GM19193 (cell line): Measurements from ENCODE around the gene GAB4.

Experiments
- POLR2A ChIP-seq: IDR thresholded peaks from 4 replicates; pipeline ENCODE4 v1.6.1; 2011; ENCODE audit not compliant: insufficient read depth, insufficient read length; ENCODE audit errors: extremely low read depth

Gene GAB4

DNA sequence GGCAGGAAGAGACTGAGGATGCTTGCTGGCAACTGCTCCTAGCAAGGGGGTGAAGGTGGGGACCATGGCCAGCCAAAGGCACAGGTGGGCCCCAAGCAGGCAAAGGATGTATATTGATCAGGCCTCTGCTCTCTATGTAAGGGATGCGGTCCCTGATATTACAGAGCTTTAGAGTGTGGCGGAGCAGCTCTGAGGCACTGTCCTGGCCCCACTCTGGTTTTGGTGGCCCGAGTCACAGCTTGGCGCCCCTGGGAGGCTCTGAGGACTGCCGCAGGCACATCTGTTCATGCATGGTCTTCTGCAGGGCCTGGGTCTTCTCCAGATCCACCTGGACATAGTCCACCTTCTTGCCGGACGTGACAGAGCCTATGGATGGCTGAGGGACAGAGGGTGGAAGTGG is 45.5 kb downstream of the GAB4 start:
- TF ChIP-seq POLR2A = no peak

DNA sequence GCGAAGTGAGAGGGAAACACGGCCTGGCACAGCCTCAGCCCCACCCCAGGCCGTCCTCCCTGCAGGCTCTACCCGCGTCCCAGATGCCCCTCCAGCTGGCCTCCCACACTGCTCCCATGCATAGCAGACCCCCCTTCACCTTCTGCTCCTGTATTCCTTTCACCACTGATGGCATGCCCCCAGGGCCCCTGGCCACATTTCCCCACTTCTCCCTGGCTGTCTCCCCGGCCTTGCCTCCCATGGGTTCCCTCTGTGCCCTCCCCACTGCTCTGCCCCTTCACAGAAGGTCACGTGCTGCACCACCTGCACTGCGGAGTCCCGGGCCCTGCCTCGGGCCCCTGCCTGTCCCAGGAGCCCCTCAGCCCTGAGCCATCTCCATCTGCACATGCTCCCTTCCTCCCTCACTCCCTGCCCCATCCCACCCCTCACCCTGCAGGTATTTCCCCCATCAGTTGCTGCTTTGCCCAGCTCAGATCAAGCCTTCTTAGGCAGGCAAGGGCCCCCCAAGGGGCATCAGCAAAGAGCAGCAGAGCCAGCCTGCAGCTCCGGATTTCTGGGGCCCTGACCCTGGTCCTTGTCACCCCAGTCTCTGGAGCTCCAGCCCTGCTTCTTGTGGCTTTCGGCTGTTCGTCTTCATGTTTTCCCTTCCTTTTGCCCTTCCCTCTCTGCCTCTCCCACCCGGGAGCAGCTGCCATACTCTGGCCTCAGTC is 46.4 kb downstream of the GAB4 start:
- TF ChIP-seq POLR2A = no peak

DNA sequence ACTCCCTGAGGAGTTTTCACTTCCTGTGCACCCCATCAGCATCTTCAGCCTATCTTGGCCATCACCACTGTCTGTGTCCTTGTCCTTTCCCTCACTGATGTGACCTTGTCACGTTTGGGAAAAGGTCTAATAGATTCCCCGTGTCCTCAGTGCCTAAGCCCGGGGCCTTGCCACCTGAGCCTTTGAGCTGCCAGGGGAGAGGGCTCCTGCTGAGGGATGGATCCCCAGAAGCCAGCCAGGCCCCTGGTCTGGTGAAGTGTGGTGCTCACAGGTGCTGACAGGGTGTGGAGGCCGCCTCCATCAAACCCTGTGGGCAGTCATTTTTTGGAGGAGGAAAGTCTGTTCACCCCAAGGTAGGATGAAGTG is 47.2 kb downstream of the GAB4 start:
- TF ChIP-seq POLR2A = no peak

DNA sequence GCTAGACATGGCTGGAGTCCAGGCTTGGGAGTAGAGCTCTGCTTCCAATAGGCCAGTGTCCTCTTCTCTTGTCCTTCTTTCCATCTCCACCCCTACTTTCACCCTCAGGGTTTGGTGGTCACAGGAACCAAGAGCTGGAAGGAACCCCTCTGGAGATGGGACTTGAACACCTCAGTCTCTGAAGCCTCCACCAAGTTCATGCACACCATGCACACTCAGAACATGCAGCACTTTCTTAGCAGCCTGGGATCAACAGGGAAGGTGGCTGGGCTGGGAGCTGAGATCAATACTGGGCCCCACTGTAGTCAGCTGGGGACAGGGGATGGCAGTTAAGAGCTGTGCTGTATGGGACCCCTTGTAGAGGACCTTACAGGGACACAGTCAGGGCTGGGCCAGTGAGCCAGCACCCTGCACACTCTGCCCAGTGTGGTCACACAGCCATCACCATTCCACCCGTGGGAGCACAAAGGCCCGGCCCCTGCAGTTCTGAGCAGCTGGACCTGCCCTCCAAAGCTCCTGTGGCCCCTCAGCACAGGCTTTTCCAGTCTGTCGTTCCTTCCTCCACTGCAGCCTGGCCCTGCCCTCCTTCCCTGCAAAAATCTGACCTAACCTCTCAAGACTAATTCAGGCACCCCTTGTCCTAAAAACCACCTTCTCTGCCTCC is 47.7 kb downstream of the GAB4 start:
- TF ChIP-seq POLR2A = no peak

DNA sequence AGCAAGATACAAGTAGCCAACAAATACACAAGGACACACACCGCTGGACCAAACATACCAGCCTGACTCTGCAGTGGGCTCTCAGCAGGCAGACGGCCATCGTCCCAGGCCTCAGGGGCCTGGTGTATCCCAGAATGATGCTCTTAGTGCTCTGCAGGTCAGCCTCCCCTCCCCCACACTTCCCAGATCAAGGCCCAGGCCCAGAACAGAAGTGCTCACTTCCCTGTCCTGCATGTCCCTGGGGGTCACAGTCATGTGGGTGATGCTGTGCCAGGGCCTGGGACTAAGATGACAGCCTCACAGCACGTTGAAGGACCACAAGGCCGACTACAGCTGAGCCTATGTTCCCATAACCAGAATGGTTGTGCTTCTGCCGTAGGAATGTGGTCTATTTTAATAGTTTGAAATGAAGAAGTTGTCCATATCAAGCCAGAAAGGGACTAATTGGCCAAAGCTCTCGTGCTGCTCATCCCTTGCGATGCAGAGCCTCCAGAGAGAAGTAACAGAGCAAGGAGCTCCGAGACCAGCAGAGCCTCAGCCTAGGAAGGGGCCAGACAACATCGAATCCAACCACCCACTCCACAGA is 48.6 kb downstream of the GAB4 start:
- TF ChIP-seq POLR2A = no peak

DNA sequence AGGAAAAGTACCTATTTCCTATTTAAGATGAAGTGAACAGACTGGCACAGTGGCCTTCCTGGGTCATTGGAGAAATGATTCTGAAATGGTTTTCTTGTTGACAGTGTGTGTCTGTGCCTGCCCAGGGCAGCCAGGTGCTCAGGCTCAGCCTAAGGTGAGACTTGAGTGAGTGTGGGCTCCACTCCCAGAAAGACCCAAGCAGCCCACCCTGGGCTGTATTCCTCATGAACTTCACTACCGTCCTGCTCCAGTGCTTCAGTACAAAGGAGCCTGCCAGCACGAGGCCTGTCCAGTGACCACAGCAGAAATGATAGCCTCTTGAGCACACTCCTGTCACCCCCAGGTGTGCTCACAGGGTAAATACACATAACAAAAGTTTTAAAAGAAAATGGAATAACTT is 49.5 kb downstream of the GAB4 start:
- no peak for TF ChIP-seq POLR2A

DNA sequence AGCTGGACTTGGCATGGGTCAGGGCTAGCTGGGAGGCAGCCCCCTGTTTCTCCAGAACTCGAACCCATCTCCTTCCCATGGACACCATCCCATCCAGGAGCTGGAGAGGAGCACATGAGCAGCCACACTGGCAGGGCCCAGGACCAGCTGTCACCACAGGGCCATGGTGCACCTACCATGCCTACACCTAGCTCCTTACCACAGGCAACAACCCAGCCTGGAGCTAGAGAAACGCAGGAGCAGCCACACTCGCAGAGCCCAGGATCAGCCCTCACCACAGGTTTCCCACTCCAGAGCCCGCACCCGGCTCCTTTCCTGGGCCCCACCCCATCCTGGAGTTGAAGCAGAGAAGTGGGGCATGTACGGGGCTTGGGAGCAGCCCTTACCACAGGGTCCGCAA is 50.2 kb downstream of the GAB4 start:
- no peak for TF ChIP-seq POLR2A

DNA sequence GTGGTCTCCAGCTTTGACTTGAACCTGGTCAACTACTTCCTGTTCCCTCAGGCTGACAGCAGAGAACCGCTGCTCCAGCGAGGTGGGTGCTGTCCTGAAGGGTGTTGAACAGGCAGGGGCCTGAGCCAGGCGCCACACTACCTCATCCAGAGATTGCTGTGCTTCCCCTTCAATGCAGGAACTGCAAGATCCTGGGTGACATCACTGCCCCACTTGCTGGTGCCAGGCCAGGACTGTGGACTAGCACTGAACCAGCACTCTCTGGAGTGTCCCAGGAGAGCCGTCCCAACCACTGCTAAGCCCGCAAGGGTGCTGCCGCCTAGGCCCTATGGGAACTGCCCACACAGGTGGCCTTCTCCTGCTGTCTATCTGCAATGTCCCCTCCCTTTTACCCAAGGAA is 51.7 kb downstream of the GAB4 start:
- TF ChIP-seq POLR2A = no peak

DNA sequence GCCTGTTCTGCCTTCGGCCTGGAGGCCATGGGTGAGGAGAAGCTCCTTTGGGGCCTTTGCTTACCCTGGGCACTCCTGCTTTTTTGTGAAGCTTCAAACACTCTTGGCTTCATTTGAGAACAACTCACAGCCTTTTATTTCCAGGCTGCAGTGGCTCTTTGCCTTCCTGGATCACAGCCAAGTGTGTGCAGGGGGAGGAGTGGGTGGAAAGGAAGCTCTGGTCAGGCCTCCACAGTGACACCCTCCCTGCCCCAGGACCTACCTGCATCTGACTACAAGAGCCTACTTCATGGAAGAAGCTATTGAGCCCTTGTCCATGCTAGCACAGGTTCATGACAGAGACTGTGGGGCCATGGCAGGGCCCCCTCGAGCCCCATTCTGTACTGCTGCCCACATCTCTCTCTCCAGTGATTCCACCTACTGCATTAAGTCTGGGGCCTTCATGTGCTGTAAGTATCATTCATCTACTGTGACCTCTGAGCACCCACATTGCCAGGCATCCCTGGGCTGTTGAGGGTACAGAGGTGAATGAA is 52.3 kb downstream of the GAB4 start:
- no peak for TF ChIP-seq POLR2A

DNA sequence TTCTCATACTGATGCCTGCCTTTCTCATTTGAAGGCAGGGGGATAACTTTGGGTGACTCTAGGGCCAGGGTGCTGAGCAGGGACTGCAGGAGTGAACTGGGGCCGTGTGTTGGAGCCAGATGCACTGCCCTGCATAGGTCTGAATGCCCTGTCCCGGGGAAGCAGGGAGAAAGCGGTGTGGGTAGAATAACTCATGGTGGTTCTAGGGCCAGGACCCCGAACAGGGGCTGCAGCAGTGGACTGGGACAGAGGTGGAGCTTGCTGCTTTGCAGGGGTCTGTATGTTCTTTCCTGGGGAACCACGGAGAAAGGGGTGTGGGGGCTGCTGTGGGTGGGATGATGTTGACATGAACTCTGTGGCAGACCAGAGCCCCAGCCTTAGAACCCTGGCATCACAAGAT is 52.9 kb downstream of the GAB4 start:
- TF ChIP-seq POLR2A = no peak

DNA sequence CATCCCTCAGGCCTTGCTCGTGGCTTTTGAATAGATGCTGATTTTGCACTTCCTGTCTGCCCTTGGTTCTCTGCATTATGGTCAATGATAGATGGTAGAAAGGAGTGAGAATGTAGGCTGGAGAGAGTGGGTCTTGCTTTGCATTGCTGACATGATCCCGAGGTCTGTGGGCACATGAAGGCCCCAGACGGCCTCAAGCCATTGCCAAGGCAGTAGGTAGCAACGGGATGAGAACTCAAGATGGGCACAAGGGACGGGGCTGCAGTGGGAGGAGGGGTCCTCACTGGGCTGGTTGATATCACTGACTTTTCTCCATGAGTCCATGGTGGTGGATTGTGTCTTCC is 54.0 kb downstream of the GAB4 start:
- no peak for TF ChIP-seq POLR2A

DNA sequence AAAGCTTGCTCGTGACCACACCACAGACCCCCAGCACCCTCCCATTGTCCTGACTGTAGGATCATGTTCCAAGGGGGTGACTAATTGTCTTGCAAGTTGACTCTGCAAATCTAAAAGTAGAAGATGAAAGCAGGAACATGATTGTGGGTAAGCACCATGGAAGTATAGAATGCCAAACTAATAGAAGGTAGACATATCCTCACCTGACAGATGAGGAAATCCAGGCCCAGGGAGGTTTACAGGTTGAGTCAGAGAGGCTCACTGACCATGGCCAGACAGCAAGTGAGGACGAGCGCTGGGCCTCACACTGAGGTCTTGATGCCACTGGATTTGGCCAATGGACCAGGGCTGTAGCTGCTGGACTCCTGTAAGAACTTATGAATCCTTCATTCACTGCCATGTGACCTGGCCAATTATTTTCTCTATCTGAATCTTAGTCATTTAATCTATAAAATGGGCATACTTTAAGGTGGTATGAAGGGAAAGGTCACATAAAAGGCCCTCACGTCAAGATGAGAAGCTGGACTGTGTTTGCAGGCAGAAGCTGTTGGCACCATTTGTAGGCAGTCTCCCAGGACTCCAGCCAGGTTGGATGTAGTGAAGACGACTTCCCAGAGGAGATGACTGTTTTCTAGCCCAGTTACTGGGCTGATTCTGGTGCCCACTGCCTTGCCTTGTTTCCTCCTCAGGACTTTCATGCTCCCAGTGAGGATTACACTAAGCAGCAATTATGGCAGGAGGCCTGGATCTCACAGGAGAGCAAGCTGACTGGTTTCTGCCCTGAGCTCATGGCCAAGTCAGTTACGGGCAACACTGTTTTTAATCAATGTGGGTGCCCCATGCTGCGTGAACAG is 54.6 kb downstream of the GAB4 start:
- TF ChIP-seq POLR2A = no peak

DNA sequence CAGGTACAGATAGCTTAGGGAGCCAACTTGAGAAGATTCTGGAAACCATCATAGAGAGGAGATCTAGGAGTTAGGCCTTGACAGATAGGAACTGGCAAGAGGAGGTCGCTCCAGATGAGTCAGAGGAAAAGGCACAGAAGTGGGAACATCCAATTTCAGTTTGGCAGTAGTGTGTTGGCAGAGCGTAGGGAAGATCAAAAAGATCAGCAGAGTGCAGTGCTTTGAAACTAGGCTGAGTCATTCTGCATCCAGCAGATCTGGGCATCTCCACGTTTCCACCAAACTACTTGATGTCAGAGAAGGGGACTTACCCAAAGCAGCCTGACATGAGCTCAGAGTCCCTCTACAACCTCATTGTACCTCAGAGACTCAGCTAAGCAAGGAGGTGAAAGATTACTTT is 58.5 kb downstream of the GAB4 start:
- no peak for TF ChIP-seq POLR2A

DNA sequence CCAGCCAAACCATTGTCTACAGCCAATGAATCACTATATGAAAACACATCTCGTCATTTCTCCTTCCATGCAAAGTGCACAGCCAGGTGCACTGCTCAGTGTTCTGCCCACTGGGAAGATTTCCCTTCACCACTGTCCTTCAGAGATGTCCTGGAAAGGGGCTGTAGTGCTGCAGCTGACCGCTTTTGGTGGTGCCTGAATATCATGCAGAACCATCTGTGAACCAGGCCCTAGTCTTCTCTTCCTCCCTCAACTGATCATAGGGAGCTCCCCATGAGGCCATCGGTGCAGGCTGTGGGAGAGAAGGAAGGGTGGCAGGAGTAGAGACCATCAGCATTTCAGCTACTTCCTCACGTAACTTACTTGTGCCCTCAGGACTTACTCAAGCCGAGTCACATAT is 70.2 kb downstream of the GAB4 start:
- TF ChIP-seq POLR2A = no peak

DNA sequence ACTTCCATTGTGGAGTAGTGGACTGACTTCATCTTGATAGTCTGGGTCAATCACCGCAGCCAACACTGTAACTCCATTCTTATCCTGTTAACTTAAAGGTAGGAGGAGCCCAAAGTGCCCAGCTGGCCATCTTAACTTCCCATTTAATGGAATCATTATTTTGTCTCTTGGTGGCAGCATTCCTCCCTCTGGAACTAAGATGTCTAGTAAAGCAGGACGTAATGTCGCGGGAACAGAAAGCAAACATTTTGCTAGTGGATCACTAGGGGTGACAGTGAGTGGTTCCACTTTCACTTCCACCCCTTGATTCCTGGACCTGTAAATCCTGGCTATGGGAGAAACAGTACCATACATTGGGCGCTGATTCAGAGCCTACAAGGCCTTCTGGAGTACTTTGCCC is 71.4 kb downstream of the GAB4 start:
- no peak for TF ChIP-seq POLR2A
